HCT116 (cell line): Measurements from ENCODE around the gene RAVER2. TPM values are rescaled to one million over a fixed set of nuclear protein-coding genes. Genes with fewer than 3 reads are reported as not detected.

Experiments used
- ATAC-seq: fragments of 200-7000 bp; cut with Tn5 transposase; 2 replicates; pipeline ENCODE4 v1.9.1; 2020; ENCODE audit warnings: mild to moderate bottlenecking, moderate library complexity
- BruUV-seq: library from RNA; stranded (reverse); fragments of 400-500 nt; replicated peaks from 2 replicates; lab custom pipeline; 2021; lab: Mats Ljungman, UMichigan
- CTCF ChIA-PET: fragments of 300-600 bp; sonication (Branson Sonifier 250); formaldehyde crosslinking; loops from one replicate; lab custom pipeline; 2021; ENCODE audit warnings: antibody characterized with exemption; lab: Charles Lee
- POLR2A ChIA-PET: fragments of 300-600, 350-600 bp; sonication (Branson Sonifier 250); formaldehyde crosslinking; loops from one replicate; lab custom pipeline; 2021; ENCODE audit warnings: antibody characterized with exemption; lab: Charles Lee
- RAD21 ChIA-PET, 2 experiments: fragments of 300-600 bp; sonication (Branson Sonifier 250); formaldehyde crosslinking; loops; one replicate each; lab custom pipeline; 2023; ENCODE audit warnings: low total read pairs in 2 of 2; ENCODE audit not compliant: uncharacterized antibody in 2 of 2, unreplicated experiment in 2 of 2, low non-redundant PET in 1 of 2; lab: Charles Lee
- DNase-seq: peaks from one replicate; pipeline ENCODE4 v3.0.0-alpha.2; 2010; ENCODE audit warnings: low read depth, low spot score
- H2AFZ ChIP-seq: fragments of 200-600 bp; shearing (Covaris generic), sonication (generic); 2 replicates; pipeline ENCODE4 v1.6.1; 2017; ENCODE audit warnings: low read depth, mixed run types, mixed read lengths, antibody characterized with exemption, low read length; ENCODE audit not compliant: poor library complexity, severe bottlenecking
- H3K27ac ChIP-seq: 2 replicates; pipeline ENCODE4 v1.5.1; 2012; ENCODE audit warnings: low read depth, low read length
- H3K27me3 ChIP-seq: fragments of 200-600 bp; sonication (generic); 2 replicates; pipeline ENCODE4 v1.6.1; 2016; ENCODE audit warnings: mixed run types, low read length, mixed read lengths; ENCODE audit not compliant: insufficient read depth
- H3K36me3 ChIP-seq, 2 experiments: fragments of 200-500 bp in 1 of 2; fragments of 200-600 bp in 1 of 2; sonication (Bioruptor generic) in 1 of 2; sonication (generic) in 1 of 2; 2 replicates each; pipeline versions ENCODE4 v1.5.1 to v1.6.1; 2014 to 2016; ENCODE audit warnings: low read length in 2 of 2, inconsistent platforms in 1 of 2, mixed read lengths in 1 of 2, mixed run types in 1 of 2; ENCODE audit not compliant: insufficient read depth in 2 of 2, control insufficient read depth in 1 of 2
- H3K4me1 ChIP-seq, 2 experiments: fragments of 200-600 bp in 1 of 2; sonication (generic) in 1 of 2; 2 replicates each; pipeline versions ENCODE4 v1.5.1 to v1.6.1; 2012 to 2017; ENCODE audit warnings: low read length in 2 of 2, inconsistent platforms in 1 of 2, mild to moderate bottlenecking in 1 of 2, mixed read lengths in 1 of 2, mixed run types in 1 of 2, moderate library complexity in 1 of 2; ENCODE audit not compliant: insufficient read depth in 2 of 2, control insufficient read depth in 1 of 2
- H3K4me2 ChIP-seq: fragments of 200-600 bp; sonication (generic); 2 replicates; pipeline ENCODE4 v1.6.1; 2017; ENCODE audit warnings: mixed run types, low read length, mixed read lengths
- H3K4me3 ChIP-seq, 2 experiments: fragments of 200-600 bp in 1 of 2; sonication (generic) in 1 of 2; replicated peaks in 1 of 2; 2 replicates each; pipeline ENCODE4 v1.5.1; 2011 to 2016; ENCODE audit warnings: low read length in 2 of 2, control low read depth in 1 of 2, low read depth in 1 of 2, mild to moderate bottlenecking in 1 of 2, mixed read lengths in 1 of 2, mixed run types in 1 of 2
- H3K79me2 ChIP-seq: fragments of 200-600 bp; sonication (generic); 2 replicates; pipeline ENCODE4 v1.6.1; 2017; ENCODE audit warnings: mild to moderate bottlenecking, mixed run types, low read length, moderate library complexity, mixed read lengths; ENCODE audit not compliant: insufficient read depth
- H3K9ac ChIP-seq: fragments of 200-600 bp; sonication (generic); 2 replicates; pipeline ENCODE4 v1.6.1; 2016; ENCODE audit warnings: low read length, mixed read lengths
- H3K9me2 ChIP-seq: fragments of 200-600 bp; sonication (generic), shearing (Covaris generic); 2 replicates; pipeline ENCODE4 v1.6.1; 2017; ENCODE audit warnings: mixed run types, mild to moderate bottlenecking, moderate library complexity; ENCODE audit not compliant: insufficient read depth
- H3K9me3 ChIP-seq, 2 experiments: fragments of 200-500 bp in 1 of 2; fragments of 200-600 bp in 1 of 2; sonication (Bioruptor generic) in 1 of 2; sonication (generic) in 1 of 2; 2 replicates each; pipeline ENCODE4 v1.6.1; 2014 to 2017; ENCODE audit warnings: low read length in 2 of 2, mixed read lengths in 2 of 2, inconsistent platforms in 1 of 2, low read depth in 1 of 2, mild to moderate bottlenecking in 1 of 2, mixed run types in 1 of 2, moderate library complexity in 1 of 2; ENCODE audit not compliant: control insufficient read depth in 1 of 2, insufficient read depth in 1 of 2
- H4K20me1 ChIP-seq: fragments of 200-600 bp; sonication (generic), shearing (Covaris generic); 2 replicates; pipeline ENCODE4 v1.6.1; 2017; ENCODE audit warnings: mixed run types, mild to moderate bottlenecking, moderate library complexity; ENCODE audit not compliant: insufficient read depth
- CBX3 ChIP-seq: IDR thresholded peaks from 2 replicates; pipeline ENCODE4 v1.6.1; 2012; ENCODE audit warnings: low read depth
- CTCF ChIP-seq, 3 experiments: fragments of 200-600 bp in 1 of 3; sonication (generic) in 1 of 3; IDR thresholded peaks in 2 of 3; conservative IDR thresholded peaks in 1 of 3; 2 replicates each; pipeline ENCODE4 v1.5.1; 2012 to 2017; ENCODE audit warnings: low read depth in 2 of 3, low read length in 2 of 3, antibody characterized with exemption in 1 of 3, borderline replicate concordance in 1 of 3, control low read depth in 1 of 3, mild to moderate bottlenecking in 1 of 3, mixed read lengths in 1 of 3, mixed run types in 1 of 3, moderate library complexity in 1 of 3; ENCODE audit not compliant: insufficient read depth in 1 of 3
- EGR1 ChIP-seq: IDR thresholded peaks from 2 replicates; pipeline ENCODE4 v1.6.1; 2012; ENCODE audit warnings: low read depth
- ELF1 ChIP-seq: IDR thresholded peaks from 2 replicates; pipeline ENCODE4 v1.6.1; 2012; ENCODE audit warnings: low read depth, borderline replicate concordance
- EZH2phosphoT487 ChIP-seq: fragments of 200-600 bp; IDR thresholded peaks from 2 replicates; pipeline ENCODE4 v1.6.1; 2018; ENCODE audit warnings: antibody characterized with exemption, borderline replicate concordance
- FOSL1 ChIP-seq: IDR thresholded peaks from 2 replicates; pipeline ENCODE4 v1.6.1; 2012; ENCODE audit warnings: low read depth
- JUND ChIP-seq: IDR thresholded peaks from 2 replicates; pipeline ENCODE4 v1.6.1; 2012
- POLR2A ChIP-seq: IDR thresholded peaks from 2 replicates; pipeline ENCODE4 v1.7.0; 2011; ENCODE audit warnings: borderline replicate concordance; ENCODE audit not compliant: insufficient read depth, insufficient read length; ENCODE audit errors: extremely low read depth
- POLR2AphosphoS5 ChIP-seq: IDR thresholded peaks from 2 replicates; pipeline ENCODE4 v1.6.1; 2011; ENCODE audit warnings: mild to moderate bottlenecking, low read depth, low read length, moderate library complexity
- RAD21 ChIP-seq: IDR thresholded peaks from 2 replicates; pipeline ENCODE4 v1.6.1; 2012; ENCODE audit warnings: low read depth, mild to moderate bottlenecking
- SIN3A ChIP-seq: IDR thresholded peaks from 2 replicates; pipeline ENCODE4 v1.6.1; 2012; ENCODE audit warnings: low read depth
- SP1 ChIP-seq: IDR thresholded peaks from 2 replicates; pipeline ENCODE4 v1.6.1; 2012; ENCODE audit warnings: low read depth
- SRF ChIP-seq: IDR thresholded peaks from 2 replicates; pipeline ENCODE4 v1.6.1; 2012; ENCODE audit warnings: low read depth
- YY1 ChIP-seq: IDR thresholded peaks from 2 replicates; pipeline ENCODE4 v1.6.1; 2011; ENCODE audit warnings: low read length, low read depth, moderate library complexity, mild to moderate bottlenecking; ENCODE audit not compliant: insufficient replicate concordance; ENCODE audit errors: extremely low read depth
- ZNF274 ChIP-seq: fragments of 200-500 bp; sonication (Bioruptor generic); IDR thresholded peaks from 2 replicates; pipeline ENCODE4 v1.6.1; 2014; ENCODE audit warnings: mild to moderate bottlenecking, low read depth, low read length, inconsistent platforms
- intact Hi-C: fragments of 100-400 bp; cut with micrococcal nuclease; formaldehyde crosslinking; loops from 2 replicates; pipeline ENCODE4 v1.10.0; 2022
- total RNA-seq: library from RNA; stranded (reverse); gene quantifications from one replicate; pipeline ENCODE4 v1.2.1, GENCODE V29; 2021; ENCODE audit not compliant: unreplicated experiment
- TF ChIP-seq, protein P1 (sequence below): IDR thresholded peaks from 2 replicates; pipeline ENCODE4 v1.6.1; 2012
- TF ChIP-seq, protein P2 (sequence below): IDR thresholded peaks from 2 replicates; pipeline ENCODE4 v1.6.1; 2012
- TF ChIP-seq, protein P3 (sequence below): IDR thresholded peaks from 2 replicates; pipeline ENCODE4 v1.6.1; 2011; ENCODE audit warnings: mild to moderate bottlenecking, low read length, moderate library complexity; ENCODE audit not compliant: insufficient replicate concordance; ENCODE audit errors: extremely low read depth

Gene RAVER2
- total RNA-seq, 1 experiment from 2014 or later = 23.2 TPM

DNA sequence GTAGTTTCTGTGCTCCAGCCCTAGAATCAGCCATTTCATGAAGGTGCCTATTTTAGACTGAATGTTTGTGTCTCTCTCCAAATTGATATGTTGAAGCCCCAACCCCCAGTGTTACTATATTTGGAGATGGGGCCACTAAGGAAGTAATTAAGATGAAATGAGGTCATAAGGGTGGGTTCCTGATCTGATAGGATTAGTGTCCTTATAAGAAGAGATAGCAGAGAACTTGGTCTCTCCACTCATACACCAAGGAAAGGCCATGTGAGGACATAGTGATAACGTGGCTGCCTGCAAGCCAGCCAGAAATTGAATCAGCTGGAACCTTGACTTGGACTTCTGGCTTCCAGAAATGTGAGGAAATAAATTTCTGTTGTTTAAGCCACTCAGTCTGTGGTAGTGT is 12.3 kb downstream of the RAVER2 start:
- TF ChIP-seq CBX3 (no peak), SRF (no peak), POLR2AphosphoS5 (no peak), ZNF274 (no peak), SP1 (no peak), RAD21 (no peak), YY1 (no peak), EZH2phosphoT487 (no peak), FOSL1 (no peak), EGR1 (no peak)
- TF ChIP-seq, protein P1, sequence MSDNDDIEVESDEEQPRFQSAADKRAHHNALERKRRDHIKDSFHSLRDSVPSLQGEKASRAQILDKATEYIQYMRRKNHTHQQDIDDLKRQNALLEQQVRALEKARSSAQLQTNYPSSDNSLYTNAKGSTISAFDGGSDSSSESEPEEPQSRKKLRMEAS = no peak
- H3K27me3 ChIP-seq = no peaks in the 10 kb centered on the region
- intact Hi-C loops = no loop called here
- H3K9me3 ChIP-seq = no peaks in the 10 kb centered on the region
- no peak overlapping the region for H3K4me2 ChIP-seq
- no peaks in the 10 kb centered on the region for H3K36me3 ChIP-seq
- no TSS peak for BruUV-seq
- ChIA-PET CTCF (no interaction called here), POLR2A (no interaction called here), RAD21 (no interaction called here)
- H3K79me2 ChIP-seq = peaks cover 82% of the 10 kb centered on the region
- DNase-seq (no peak), ATAC-seq (no peak)
- no peak overlapping the region for H3K9ac ChIP-seq
- no peak overlapping the region for H3K27ac ChIP-seq
- no peaks in the 10 kb centered on the region for H3K4me1 ChIP-seq
- H4K20me1 ChIP-seq = no peaks in the 10 kb centered on the region
- H2AFZ ChIP-seq = no peak overlapping the region
- no peaks in the 10 kb centered on the region for H3K9me2 ChIP-seq
- H3K4me3 ChIP-seq = no peak overlapping the region

- H3K79me2 ChIP-seq = peaks cover 77% of the 10 kb centered on the region
These were observed 13.4 kb downstream of the RAVER2 start for GRCh38 chr1:64758233-64758632.

More at GRCh38 chr1:64758233-64758632, 13.4 kb downstream of the RAVER2 start:
- no peaks in the 10 kb centered on the region for H4K20me1 ChIP-seq
- no peak for DNase-seq
- no peaks in the 10 kb centered on the region for H3K36me3 ChIP-seq
- no peak overlapping the region for H3K27ac ChIP-seq
- no peak overlapping the region for H3K4me3 ChIP-seq
- POLR2A ChIA-PET = no interaction called here
- no TSS peak for BruUV-seq
- H3K27me3 ChIP-seq = no peaks in the 10 kb centered on the region
- no peak overlapping the region for H3K4me2 ChIP-seq
- H3K4me1 ChIP-seq = no peaks in the 10 kb centered on the region
- RAD21 ChIA-PET = no interaction called here
- H3K9me3 ChIP-seq = no peaks in the 10 kb centered on the region
- H3K9me2 ChIP-seq = no peaks in the 10 kb centered on the region
- intact Hi-C loops = no loop called here
- H2AFZ ChIP-seq = no peak overlapping the region
- TF ChIP-seq, protein P1 = no peak
- TF ChIP-seq, protein P2, sequence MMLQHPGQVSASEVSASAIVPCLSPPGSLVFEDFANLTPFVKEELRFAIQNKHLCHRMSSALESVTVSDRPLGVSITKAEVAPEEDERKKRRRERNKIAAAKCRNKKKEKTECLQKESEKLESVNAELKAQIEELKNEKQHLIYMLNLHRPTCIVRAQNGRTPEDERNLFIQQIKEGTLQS = no peak
- TF ChIP-seq JUND (no peak), POLR2AphosphoS5 (no peak), ZNF274 (no peak), CBX3 (no peak), SIN3A (no peak), POLR2A (no peak), CTCF (IDR thresholded peaks at IDR 0.05 in 2 of 3, conservative IDR thresholded peaks at IDR 0.05 in 1 of 3; ENCODE audit: borderline replicate concordance in 1 of 3, insufficient read depth in 1 of 3, low read depth in 2 of 3, low read length in 2 of 3) (no peak), ELF1 (no peak), EZH2phosphoT487 (no peak), RAD21 (no peak)
- TF ChIP-seq, protein P3, sequence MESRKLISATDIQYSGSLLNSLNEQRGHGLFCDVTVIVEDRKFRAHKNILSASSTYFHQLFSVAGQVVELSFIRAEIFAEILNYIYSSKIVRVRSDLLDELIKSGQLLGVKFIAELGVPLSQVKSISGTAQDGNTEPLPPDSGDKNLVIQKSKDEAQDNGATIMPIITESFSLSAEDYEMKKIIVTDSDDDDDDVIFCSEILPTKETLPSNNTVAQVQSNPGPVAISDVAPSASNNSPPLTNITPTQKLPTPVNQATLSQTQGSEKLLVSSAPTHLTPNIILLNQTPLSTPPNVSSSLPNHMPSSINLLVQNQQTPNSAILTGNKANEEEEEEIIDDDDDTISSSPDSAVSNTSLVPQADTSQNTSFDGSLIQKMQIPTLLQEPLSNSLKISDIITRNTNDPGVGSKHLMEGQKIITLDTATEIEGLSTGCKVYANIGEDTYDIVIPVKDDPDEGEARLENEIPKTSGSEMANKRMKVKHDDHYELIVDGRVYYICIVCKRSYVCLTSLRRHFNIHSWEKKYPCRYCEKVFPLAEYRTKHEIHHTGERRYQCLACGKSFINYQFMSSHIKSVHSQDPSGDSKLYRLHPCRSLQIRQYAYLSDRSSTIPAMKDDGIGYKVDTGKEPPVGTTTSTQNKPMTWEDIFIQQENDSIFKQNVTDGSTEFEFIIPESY = no peak
- TF ChIP-seq, all 23 proteins: peak for 0
- no peak for ATAC-seq
- no peak overlapping the region for H3K9ac ChIP-seq
- CTCF ChIA-PET = no interaction called here
